Measurements from ENCODE around the gene OR12D1. TPM values are rescaled to one million over a fixed set of nuclear protein-coding genes. Genes with fewer than 3 reads are reported as not detected.

Gene OR12D1
- total and polyA plus RNA-seq, 10 donors, result not detected

DNA sequence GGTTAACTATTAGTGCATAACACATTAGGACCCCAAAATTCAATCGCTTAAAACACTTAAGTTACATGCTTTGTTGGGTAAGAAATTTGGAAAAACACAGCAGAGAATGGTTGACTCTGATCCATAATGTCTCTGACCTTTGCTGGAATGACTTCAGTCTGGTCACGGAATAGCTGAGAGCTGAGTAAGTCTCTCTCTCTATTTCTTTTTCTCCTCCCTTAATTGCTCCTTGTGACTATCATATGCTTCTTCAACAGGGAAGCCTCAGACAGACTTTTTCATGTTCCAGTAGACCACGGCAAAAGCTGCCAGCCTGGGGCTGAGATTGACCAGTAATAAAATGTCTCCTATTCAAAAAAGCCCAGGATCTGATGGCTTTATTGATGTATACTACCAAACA lies 4.8 kb downstream of the OR12D1 start:
- Histone ChIP-seq H3K36me3 (no peaks in the 10 kb centered on the region), H3K4me1 (no peaks in the 10 kb centered on the region), H3K27me3 (replicated peaks in 1 of 7) (peaks cover 0 to 6% (median 0%) of the 10 kb centered on the region in 7 donors), H3K27ac (no peak overlapping the region), H3K9me3 (peaks cover 0 to 5% (median 2%) of the 10 kb centered on the region in 8 donors), H3K4me3 (no peak overlapping the region)
- TF ChIP-seq POLR2A (IDR thresholded peaks at IDR 0.05) (no peak), POLR2AphosphoS5 (IDR thresholded peaks at IDR 0.05) (no peak)
- TF ChIP-seq, protein P1, sequence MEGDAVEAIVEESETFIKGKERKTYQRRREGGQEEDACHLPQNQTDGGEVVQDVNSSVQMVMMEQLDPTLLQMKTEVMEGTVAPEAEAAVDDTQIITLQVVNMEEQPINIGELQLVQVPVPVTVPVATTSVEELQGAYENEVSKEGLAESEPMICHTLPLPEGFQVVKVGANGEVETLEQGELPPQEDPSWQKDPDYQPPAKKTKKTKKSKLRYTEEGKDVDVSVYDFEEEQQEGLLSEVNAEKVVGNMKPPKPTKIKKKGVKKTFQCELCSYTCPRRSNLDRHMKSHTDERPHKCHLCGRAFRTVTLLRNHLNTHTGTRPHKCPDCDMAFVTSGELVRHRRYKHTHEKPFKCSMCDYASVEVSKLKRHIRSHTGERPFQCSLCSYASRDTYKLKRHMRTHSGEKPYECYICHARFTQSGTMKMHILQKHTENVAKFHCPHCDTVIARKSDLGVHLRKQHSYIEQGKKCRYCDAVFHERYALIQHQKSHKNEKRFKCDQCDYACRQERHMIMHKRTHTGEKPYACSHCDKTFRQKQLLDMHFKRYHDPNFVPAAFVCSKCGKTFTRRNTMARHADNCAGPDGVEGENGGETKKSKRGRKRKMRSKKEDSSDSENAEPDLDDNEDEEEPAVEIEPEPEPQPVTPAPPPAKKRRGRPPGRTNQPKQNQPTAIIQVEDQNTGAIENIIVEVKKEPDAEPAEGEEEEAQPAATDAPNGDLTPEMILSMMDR (IDR thresholded peaks at IDR 0.05 in 8 of 11, conservative IDR thresholded peaks at IDR 0.05 in 3 of 11), result no peak
- WGBS, 5 donors, result 74 to 83% (median 76%) methylated on average over 3 of the region's 3 CpGs
- DNase-seq, result no peak
- intact Hi-C loops (cut with DNase I; ENCODE audit: low total_unique reads), result no loop called here

DNA sequence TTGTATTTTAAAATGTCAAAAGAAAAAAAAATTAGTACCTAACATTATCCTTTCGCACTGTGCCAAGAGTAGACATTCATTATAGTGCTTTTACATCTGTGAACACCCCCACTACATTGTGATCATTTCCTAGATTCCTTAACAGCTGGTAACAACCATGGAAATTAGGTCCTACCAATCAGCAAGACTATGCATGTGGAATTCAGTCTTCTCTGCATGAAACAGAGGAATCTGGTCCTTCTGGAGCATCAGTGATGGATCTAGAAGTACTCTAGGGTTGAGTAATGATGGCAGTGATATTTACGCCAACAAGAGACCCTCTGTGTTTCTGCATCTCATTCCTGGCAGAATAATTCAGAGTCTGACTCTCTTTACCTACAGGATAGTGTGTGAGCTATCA lies 9.4 kb downstream of the OR12D1 start:
- H3K27me3 ChIP-seq (replicated peaks in 1 of 7), result peaks cover 0 to 15% (median 0%) of the 10 kb centered on the region in 7 donors
- H3K9me3 ChIP-seq, result peaks cover 0 to 5% (median 2%) of the 10 kb centered on the region in 8 donors
- H3K36me3 ChIP-seq, result no peaks in the 10 kb centered on the region
- TF ChIP-seq, protein P1 (IDR thresholded peaks at IDR 0.05 in 8 of 11, conservative IDR thresholded peaks at IDR 0.05 in 3 of 11), result no peak
- TF ChIP-seq POLR2A (IDR thresholded peaks at IDR 0.05), result no peak
- TF ChIP-seq POLR2AphosphoS5 (IDR thresholded peaks at IDR 0.05), result no peak
- DNase-seq, result no peak
- H3K4me1 ChIP-seq, result no peaks in the 10 kb centered on the region
- intact Hi-C loops (cut with DNase I; ENCODE audit: low total_unique reads), result no loop called here
- 89 to 92% (median 90%) methylated on average over 2 of the region's 2 CpGs for WGBS, 5 donors
- H3K27ac ChIP-seq, result no peak overlapping the region
- no peak overlapping the region for H3K4me3 ChIP-seq

DNA sequence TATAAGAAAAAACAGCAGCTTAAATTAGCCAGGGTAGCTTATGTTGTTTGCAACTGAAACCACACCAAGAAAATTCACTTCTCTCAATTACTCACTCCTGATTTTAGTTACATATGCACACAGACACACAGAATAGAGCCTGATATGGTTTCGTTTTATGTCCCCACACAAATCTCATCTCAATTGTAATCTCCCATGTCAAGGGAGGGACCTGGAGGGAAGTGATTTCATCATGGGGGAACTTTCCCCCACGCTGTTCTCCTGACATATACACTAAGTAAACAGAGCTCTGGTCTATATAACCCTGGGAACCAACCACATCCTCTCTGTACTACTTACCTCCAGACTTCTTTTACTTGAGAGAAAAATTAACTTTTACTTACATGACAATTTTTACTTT lies 9.8 kb downstream of the OR12D1 start:
- TF ChIP-seq, protein P1 (IDR thresholded peaks at IDR 0.05 in 8 of 11, conservative IDR thresholded peaks at IDR 0.05 in 3 of 11), result no peak
- TF ChIP-seq POLR2A (IDR thresholded peaks at IDR 0.05) (no peak), POLR2AphosphoS5 (IDR thresholded peaks at IDR 0.05) (no peak)
- H3K36me3 ChIP-seq, result no peaks in the 10 kb centered on the region
- H3K27me3 ChIP-seq (replicated peaks in 1 of 7), result peaks cover 0 to 15% (median 0%) of the 10 kb centered on the region in 7 donors
- no peak overlapping the region for H3K4me3 ChIP-seq
- 20 to 39% (median 26%) methylated on average over 2 of the region's 2 CpGs for WGBS, 5 donors
- intact Hi-C loops (cut with DNase I; ENCODE audit: low total_unique reads), result no loop called here
- H3K9me3 ChIP-seq, result peaks cover 0 to 5% (median 2%) of the 10 kb centered on the region in 8 donors
- no peaks in the 10 kb centered on the region for H3K4me1 ChIP-seq
- H3K27ac ChIP-seq, result no peak overlapping the region
- no peak for DNase-seq

DNA sequence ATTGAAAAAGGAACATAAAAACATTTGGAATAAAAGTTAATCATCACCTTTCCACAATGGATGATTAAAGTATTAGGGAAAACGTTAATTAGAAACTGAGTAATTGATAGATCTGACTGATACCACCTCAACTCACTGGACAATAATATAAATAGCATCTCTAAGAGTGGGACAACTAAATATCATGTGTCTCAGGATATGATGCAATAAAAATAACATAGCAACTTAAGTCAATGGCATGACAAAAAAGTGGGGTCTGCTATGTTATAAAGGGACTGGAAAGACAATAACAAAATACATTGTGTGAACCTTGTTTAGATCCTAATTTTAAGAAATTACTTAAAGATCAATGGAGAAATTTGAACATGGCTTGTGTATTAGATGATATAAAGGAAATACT lies 10.3 kb downstream of the OR12D1 start:
- H3K36me3 ChIP-seq, result no peaks in the 10 kb centered on the region
- TF ChIP-seq POLR2AphosphoS5 (IDR thresholded peaks at IDR 0.05) (no peak), POLR2A (IDR thresholded peaks at IDR 0.05) (no peak)
- TF ChIP-seq, protein P1 (IDR thresholded peaks at IDR 0.05 in 8 of 11, conservative IDR thresholded peaks at IDR 0.05 in 3 of 11), result no peak
- intact Hi-C loops (cut with DNase I; ENCODE audit: low total_unique reads), result no loop called here
- peaks cover 0 to 5% (median 2%) of the 10 kb centered on the region in 8 donors for H3K9me3 ChIP-seq
- H3K4me1 ChIP-seq, result no peaks in the 10 kb centered on the region
- H3K27ac ChIP-seq, result no peak overlapping the region
- DNase-seq, result no peak
- WGBS, 5 donors, result 45 to 79% (median 60%) methylated on average over 1 of the region's 1 CpG
- H3K4me3 ChIP-seq, result no peak overlapping the region
- peaks cover 0 to 15% (median 0%) of the 10 kb centered on the region in 7 donors for H3K27me3 ChIP-seq (replicated peaks in 1 of 7)
